ENCODE measurements around the gene NTM.

GRCh38 chr11:131392528-131393255 lies 22.3 kb downstream of the NTM start:
- TF ChIP-seq, protein P1, sequence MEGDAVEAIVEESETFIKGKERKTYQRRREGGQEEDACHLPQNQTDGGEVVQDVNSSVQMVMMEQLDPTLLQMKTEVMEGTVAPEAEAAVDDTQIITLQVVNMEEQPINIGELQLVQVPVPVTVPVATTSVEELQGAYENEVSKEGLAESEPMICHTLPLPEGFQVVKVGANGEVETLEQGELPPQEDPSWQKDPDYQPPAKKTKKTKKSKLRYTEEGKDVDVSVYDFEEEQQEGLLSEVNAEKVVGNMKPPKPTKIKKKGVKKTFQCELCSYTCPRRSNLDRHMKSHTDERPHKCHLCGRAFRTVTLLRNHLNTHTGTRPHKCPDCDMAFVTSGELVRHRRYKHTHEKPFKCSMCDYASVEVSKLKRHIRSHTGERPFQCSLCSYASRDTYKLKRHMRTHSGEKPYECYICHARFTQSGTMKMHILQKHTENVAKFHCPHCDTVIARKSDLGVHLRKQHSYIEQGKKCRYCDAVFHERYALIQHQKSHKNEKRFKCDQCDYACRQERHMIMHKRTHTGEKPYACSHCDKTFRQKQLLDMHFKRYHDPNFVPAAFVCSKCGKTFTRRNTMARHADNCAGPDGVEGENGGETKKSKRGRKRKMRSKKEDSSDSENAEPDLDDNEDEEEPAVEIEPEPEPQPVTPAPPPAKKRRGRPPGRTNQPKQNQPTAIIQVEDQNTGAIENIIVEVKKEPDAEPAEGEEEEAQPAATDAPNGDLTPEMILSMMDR (IDR thresholded peaks at IDR 0.05; ENCODE audit: insufficient read depth, low read length) = no peak
- no peak for TF ChIP-seq POLR2AphosphoS5 (IDR thresholded peaks at IDR 0.05; ENCODE audit: low read depth)
- no peak for TF ChIP-seq REST (IDR thresholded peaks at IDR 0.05; ENCODE audit: insufficient replicate concordance, low read depth)
